Loucy (cell line): ENCODE measurements around the gene DGAT2.

Experiments used
- H2AFZ ChIP-seq: fragments of 200-600 bp; sonication (generic); 2 replicates; pipeline ENCODE4 v1.6.0; 2016; ENCODE audit warnings: antibody characterized with exemption, mild to moderate bottlenecking, low read length, moderate library complexity
- H3F3A ChIP-seq: fragments of 200-600 bp; 2 replicates; pipeline ENCODE4 v1.6.0; 2016; ENCODE audit warnings: antibody characterized with exemption, low read depth, mild to moderate bottlenecking
- H3K27me3 ChIP-seq: fragments of 200-600 bp; sonication (generic); 2 replicates; pipeline ENCODE4 v1.6.1; 2014; ENCODE audit warnings: low read length, mild to moderate bottlenecking; ENCODE audit not compliant: insufficient read depth, poor library complexity, severe bottlenecking
- H3K36me3 ChIP-seq: fragments of 200-600 bp; sonication (generic); 2 replicates; pipeline ENCODE4 v1.6.1; 2016; ENCODE audit warnings: low read length; ENCODE audit not compliant: insufficient read depth
- H3K4me1 ChIP-seq: fragments of 200-600 bp; sonication (generic); 2 replicates; pipeline ENCODE4 v1.5.1; 2014; ENCODE audit warnings: low read length, mild to moderate bottlenecking; ENCODE audit not compliant: insufficient read depth, poor library complexity, severe bottlenecking
- H3K4me2 ChIP-seq: fragments of 200-600 bp; sonication (generic); 2 replicates; pipeline ENCODE4 v1.6.0; 2014; ENCODE audit warnings: antibody characterized with exemption, low read length, low read depth, mild to moderate bottlenecking; ENCODE audit not compliant: poor library complexity, severe bottlenecking
- H3K4me3 ChIP-seq: fragments of 200-600 bp; sonication (generic); 2 replicates; pipeline ENCODE4 v1.5.1; 2014; ENCODE audit warnings: low read length, mild to moderate bottlenecking, mixed read lengths; ENCODE audit not compliant: poor library complexity, severe bottlenecking
- H3K79me2 ChIP-seq: fragments of 200-600 bp; sonication (generic); 2 replicates; pipeline ENCODE4 v1.6.1; 2014; ENCODE audit warnings: low read length; ENCODE audit not compliant: insufficient read depth
- H3K9ac ChIP-seq: fragments of 200-600 bp; sonication (generic); 2 replicates; pipeline ENCODE4 v1.6.0; 2014; ENCODE audit warnings: mild to moderate bottlenecking, low read depth, low read length, moderate library complexity; ENCODE audit not compliant: poor library complexity, severe bottlenecking
- H3K9me2 ChIP-seq: fragments of 200-600 bp; sonication (generic); replicated peaks from 2 replicates; pipeline ENCODE4 v1.6.1; 2016; ENCODE audit warnings: low read depth, low read length, mixed read lengths
- H3K9me3 ChIP-seq: fragments of 200-600 bp; sonication (generic); 2 replicates; pipeline ENCODE4 v1.6.1; 2014; ENCODE audit warnings: mild to moderate bottlenecking, antibody characterized with exemption, low read length, low read depth; ENCODE audit not compliant: insufficient read depth
- H4K20me1 ChIP-seq: fragments of 200-600 bp; sonication (generic); 2 replicates; pipeline ENCODE4 v1.6.0; 2014; ENCODE audit warnings: antibody characterized with exemption, low read length, mild to moderate bottlenecking; ENCODE audit not compliant: insufficient read depth, poor library complexity, severe bottlenecking
- CTCF ChIP-seq: fragments of 200-600 bp; sonication (generic); conservative IDR thresholded peaks from 2 replicates; pipeline ENCODE4 v1.5.1; 2014; ENCODE audit warnings: mild to moderate bottlenecking, antibody characterized with exemption, low read length
- EZH2phosphoT487 ChIP-seq: fragments of 200-600 bp; IDR thresholded peaks from 2 replicates; pipeline ENCODE4 v1.6.1; 2018; ENCODE audit warnings: antibody characterized with exemption, mild to moderate bottlenecking, moderate library complexity, borderline replicate concordance

The DGAT2 gene

GRCh38 chr11:75781831-75782230 is 13.3 kb downstream of the DGAT2 start:
- Histone ChIP-seq H2AFZ (no peak overlapping the region), H3K36me3 (no peaks in the 10 kb centered on the region), H3F3A (no peaks in the 10 kb centered on the region), H3K4me2 (no peak overlapping the region), H3K9ac (no peak overlapping the region), H3K9me3 (no peaks in the 10 kb centered on the region), H3K4me3 (no peak overlapping the region), H3K27me3 (no peaks in the 10 kb centered on the region), H3K4me1 (peaks cover 21% of the 10 kb centered on the region), H3K79me2 (no peaks in the 10 kb centered on the region), H4K20me1 (no peaks in the 10 kb centered on the region), H3K9me2 (no peaks in the 10 kb centered on the region)
- TF ChIP-seq EZH2phosphoT487 (no peak), CTCF (no peak)

- H4K20me1 ChIP-seq = no peaks in the 10 kb centered on the region
- H3K4me1 ChIP-seq = peaks cover 12% of the 10 kb centered on the region
- H3K9ac ChIP-seq = no peak overlapping the region
- no peak overlapping the region for H3K4me3 ChIP-seq
- no peaks in the 10 kb centered on the region for H3K27me3 ChIP-seq
- no peaks in the 10 kb centered on the region for H3K79me2 ChIP-seq
- H3K9me2 ChIP-seq = no peaks in the 10 kb centered on the region
- TF ChIP-seq CTCF = no peak
- TF ChIP-seq EZH2phosphoT487 = no peak
- H3K36me3 ChIP-seq = no peaks in the 10 kb centered on the region
- no peaks in the 10 kb centered on the region for H3K9me3 ChIP-seq
- H3F3A ChIP-seq = no peaks in the 10 kb centered on the region
- peak overlapping the region; percentile 32 for H3K4me2 ChIP-seq
- H2AFZ ChIP-seq = peak overlapping the region; percentile 84
Measured at GRCh38 chr11:75782540-75783263, 14.1 kb downstream of the DGAT2 start.

- peaks cover 11% of the 10 kb centered on the region for H3K4me1 ChIP-seq
- no peaks in the 10 kb centered on the region for H3F3A ChIP-seq
- H3K27me3 ChIP-seq = no peaks in the 10 kb centered on the region
- H3K4me2 ChIP-seq = peak overlapping the region; percentile 32
- H3K9me2 ChIP-seq = no peaks in the 10 kb centered on the region
- no peak overlapping the region for H3K4me3 ChIP-seq
- no peaks in the 10 kb centered on the region for H3K79me2 ChIP-seq
- H3K9me3 ChIP-seq = no peaks in the 10 kb centered on the region
- H3K9ac ChIP-seq = no peak overlapping the region
- no peaks in the 10 kb centered on the region for H3K36me3 ChIP-seq
- H2AFZ ChIP-seq = peak overlapping the region; percentile 84
- TF ChIP-seq EZH2phosphoT487 (no peak), CTCF (no peak)
- H4K20me1 ChIP-seq = no peaks in the 10 kb centered on the region
Measured at GRCh38 chr11:75783416-75784084, 15.0 kb downstream of the DGAT2 start.
